Hematopoietic multipotent progenitor cell (in vitro differentiated cells): ENCODE results near the gene HOXD3. TPM values are rescaled to one million over a fixed set of nuclear protein-coding genes. Genes with fewer than 3 reads are reported as not detected.

Experiments
- DNase-seq, 3 donors: peaks; one replicate each; pipeline ENCODE4 v3.0.0-alpha.2; 2011 to 2015; ENCODE audit warnings: low read depth in 2 of 3, low spot score in 2 of 3
- small RNA-seq: library from RNA; depleted of rRNA; stranded (forward); fragments of <200 nt; gene quantifications from one replicate; pipeline ENCODE3, GENCODE V24; 2012
- total RNA-seq: library from RNA; depleted of rRNA; stranded (reverse); fragments of >200 nt; gene quantifications from one replicate; pipeline ENCODE4 v1.2.3, GENCODE V29; 2012

Gene HOXD3
- total RNA-seq, 1 donor, result not detected

- no peak for DNase-seq
These were observed 45.4 kb downstream of the HOXD3 start for GRCh38 chr2:176202491-176202890.

- DNase-seq, result no peak
These were observed 48.0 kb downstream of the HOXD3 start for GRCh38 chr2:176205126-176205525.

- no peak for DNase-seq
These were observed 49.0 kb downstream of the HOXD3 start for GRCh38 chr2:176206136-176206535.

- no peak for DNase-seq
These were observed 49.6 kb downstream of the HOXD3 start for GRCh38 chr2:176206682-176207081.

- DNase-seq, result no peak
These were observed 54.0 kb downstream of the HOXD3 start for GRCh38 chr2:176211110-176211509.

GRCh38 chr2:176212276-176212675 lies 55.2 kb downstream of the HOXD3 start:
- no peak for DNase-seq

- DNase-seq, result no peak
These were observed 56.3 kb downstream of the HOXD3 start for GRCh38 chr2:176213406-176213805.

Small RNA genes within 50 kb of the gene (small RNA-seq; reads per million reads assigned to genes)
- 14.1 reads per million, percentile 94 among the genes with 10 or more reads in this experiment for gene MIR10B

Other genes with a start within 250 kb of the HOXD3 start
- gene LNPK, start 155.0 kb upstream of the HOXD3 start, total RNA-seq, result 7.3 TPM
- not detected for gene EVX2, start 73.3 kb upstream of the HOXD3 start, total RNA-seq
- not detected for gene HOXD13, start 64.6 kb upstream of the HOXD3 start, total RNA-seq
- not detected for gene HOXD12, start 57.5 kb upstream of the HOXD3 start, total RNA-seq
- gene HOXD11, start 50.0 kb upstream of the HOXD3 start, total RNA-seq, result not detected
- gene HOXD10, start 40.5 kb upstream of the HOXD3 start, total RNA-seq, result not detected
- gene HOXD9, start 34.6 kb upstream of the HOXD3 start, total RNA-seq, result not detected
- not detected for gene HOXD8, start 27.6 kb upstream of the HOXD3 start, total RNA-seq
- gene HOXD4, start 5.8 kb upstream of the HOXD3 start, total RNA-seq, result not detected
- not detected for gene HOXD1, start 31.4 kb downstream of the HOXD3 start, total RNA-seq
- 8.6 TPM for gene MTX2, start 112.1 kb downstream of the HOXD3 start, total RNA-seq